WTC11 (cell line): ENCODE results near the gene TAF10. TPM values are rescaled to one million over a fixed set of nuclear protein-coding genes. Genes with fewer than 3 reads are reported as not detected.

Experiments used
- ATAC-seq: fragments of 200-7000 bp; cut with Tn5 transposase; 2 replicates; pipeline ENCODE4 v1.10.0; 2021; ENCODE audit warnings: mild to moderate bottlenecking, moderate library complexity
- CTCF ChIA-PET: fragments of 300-600 bp; sonication (Branson Sonifier 250); formaldehyde crosslinking; loops from one replicate; lab custom pipeline; 2021; ENCODE audit warnings: antibody characterized with exemption; lab: Charles Lee
- POLR2A ChIA-PET: fragments of 350-600 bp; sonication (Branson Sonifier 250); formaldehyde crosslinking; loops from one replicate; lab custom pipeline; 2021; ENCODE audit warnings: antibody characterized with exemption; lab: Charles Lee
- DNase-seq: peaks from one replicate; pipeline ENCODE4 v3.0.0; 2021; ENCODE audit warnings: low spot score
- H3K27ac Mint-ChIP-seq: 2 replicates; pipeline ENCODE4 v1.8.0; 2021; ENCODE audit warnings: mixed read lengths
- H3K27me3 Mint-ChIP-seq: 2 replicates; pipeline ENCODE4 v1.8.0; 2021; ENCODE audit warnings: low read depth, mild to moderate bottlenecking, moderate library complexity, mixed read lengths
- H3K36me3 Mint-ChIP-seq: 2 replicates; pipeline ENCODE4 v1.8.0; 2021; ENCODE audit warnings: mixed read lengths
- H3K4me1 Mint-ChIP-seq: 2 replicates; pipeline ENCODE4 v1.8.0; 2022; ENCODE audit warnings: mixed read lengths
- H3K4me3 Mint-ChIP-seq: 2 replicates; pipeline ENCODE4 v1.8.0; 2021; ENCODE audit warnings: mild to moderate bottlenecking, moderate library complexity, mixed read lengths
- H3K9me3 Mint-ChIP-seq: 2 replicates; pipeline ENCODE4 v1.8.0; 2021; ENCODE audit warnings: mixed read lengths
- AFF4 ChIP-seq: sonication (generic); formaldehyde crosslinking; IDR thresholded peaks from 2 replicates; pipeline ENCODE4 v1.8.1; 2023; ENCODE audit warnings: mild to moderate bottlenecking, missing genetic modification reagents, borderline replicate concordance
- CTCF ChIP-seq: fragments of 200-600 bp; IDR thresholded peaks from 2 replicates; pipeline ENCODE4 v1.8.0; 2022; ENCODE audit warnings: antibody characterized with exemption
- ELF4 ChIP-seq: sonication (generic); formaldehyde crosslinking; IDR thresholded peaks from 2 replicates; pipeline ENCODE4 v1.8.1; 2022; ENCODE audit warnings: low read depth, mild to moderate bottlenecking, moderate library complexity, missing genetic modification reagents
- EMX1 ChIP-seq: fragments of 250-450 bp; sonication (Bioruptor Pico); IDR thresholded peaks from 2 replicates; pipeline ENCODE4 v1.8.0; 2021; ENCODE audit warnings: mild to moderate bottlenecking
- FOXP4 ChIP-seq: sonication (generic); formaldehyde crosslinking; IDR thresholded peaks from 2 replicates; pipeline ENCODE4 v1.8.0; 2022; ENCODE audit warnings: mild to moderate bottlenecking, missing genetic modification reagents
- IRF2 ChIP-seq: sonication (generic); formaldehyde crosslinking; IDR thresholded peaks from 2 replicates; pipeline ENCODE4 v1.8.0; 2022; ENCODE audit warnings: low read depth, missing genetic modification reagents, borderline replicate concordance
- MAX ChIP-seq: sonication (generic); formaldehyde crosslinking; IDR thresholded peaks from 2 replicates; pipeline ENCODE4 v1.8.0; 2022; ENCODE audit warnings: mild to moderate bottlenecking, missing genetic modification reagents
- MLX ChIP-seq: sonication (generic); formaldehyde crosslinking; IDR thresholded peaks from 2 replicates; pipeline ENCODE4 v1.8.1; 2023; ENCODE audit warnings: mild to moderate bottlenecking, missing genetic modification reagents, moderate library complexity
- NR3C1 ChIP-seq: sonication (generic); formaldehyde crosslinking; conservative IDR thresholded peaks from 2 replicates; pipeline ENCODE4 v1.8.1; 2023; ENCODE audit warnings: low read depth, mild to moderate bottlenecking, missing genetic modification reagents
- PREB ChIP-seq: sonication (generic); formaldehyde crosslinking; IDR thresholded peaks from 2 replicates; pipeline ENCODE4 v1.8.1; 2022; ENCODE audit warnings: mild to moderate bottlenecking, missing genetic modification reagents, moderate library complexity, borderline replicate concordance
- STAT6 ChIP-seq: sonication (generic); formaldehyde crosslinking; conservative IDR thresholded peaks from 2 replicates; pipeline ENCODE4 v1.8.1; 2023; ENCODE audit warnings: mild to moderate bottlenecking, low read depth, missing genetic modification reagents, moderate library complexity
- TEAD1 ChIP-seq: sonication (generic); formaldehyde crosslinking; IDR thresholded peaks from 2 replicates; pipeline ENCODE4 v1.8.0; 2022; ENCODE audit warnings: mild to moderate bottlenecking, missing genetic modification reagents
- TEAD4 ChIP-seq: sonication (generic); formaldehyde crosslinking; IDR thresholded peaks from 2 replicates; pipeline ENCODE4 v1.8.0; 2022; ENCODE audit warnings: mild to moderate bottlenecking, missing genetic modification reagents
- ZNF219 ChIP-seq: sonication (generic); formaldehyde crosslinking; IDR thresholded peaks from 2 replicates; pipeline ENCODE4 v1.8.0; 2023; ENCODE audit warnings: missing genetic modification reagents, mild to moderate bottlenecking, borderline replicate concordance
- ZNF263 ChIP-seq: sonication (generic); formaldehyde crosslinking; IDR thresholded peaks from 2 replicates; pipeline ENCODE4 v1.8.1; 2022; ENCODE audit warnings: low read depth, mild to moderate bottlenecking, moderate library complexity, missing genetic modification reagents
- total RNA-seq: library from RNA; stranded (reverse); gene quantifications from 3 replicates; pipeline ENCODE4 v1.2.3, GENCODE V29; 2021
- TF ChIP-seq, protein P1 (sequence below): sonication (generic); formaldehyde crosslinking; IDR thresholded peaks from 2 replicates; pipeline ENCODE4 v1.8.1; 2023; ENCODE audit warnings: mild to moderate bottlenecking, missing genetic modification reagents

TAF10 gene
- total RNA-seq, 1 experiment from 2014 or later = 165 TPM

DNA sequence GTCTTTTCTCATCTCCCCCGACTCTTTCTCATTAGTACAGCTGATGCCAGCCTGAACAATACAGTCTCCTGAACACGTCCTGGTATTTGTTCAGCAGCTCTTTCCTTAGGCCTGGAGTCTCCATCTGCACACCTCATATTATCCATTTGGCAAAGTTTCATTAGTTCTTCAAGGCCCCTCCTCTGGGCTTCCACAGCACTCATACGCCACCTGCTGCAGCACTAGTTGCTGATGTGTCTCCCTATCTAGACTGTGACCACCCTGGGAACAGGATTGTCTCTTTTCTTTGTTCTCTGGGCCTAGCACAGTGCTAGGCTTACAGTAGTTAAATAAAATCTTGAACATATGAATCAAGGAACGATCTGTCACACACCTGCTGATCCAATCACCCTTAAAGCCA is 26.4 kb upstream of the TAF10 start:
- CTCF ChIA-PET = interaction anchor here (1.0 to 1.1 kb wide), 2 partner anchors 30 to 70 kb away, joined by 3 read pairs; no protein-coding TSS in a partner anchor
- DNase-seq = no peak

GRCh38 chr11:6637871-6638270 is 25.9 kb upstream of the TAF10 start:
- ATAC-seq = no peak
- no peaks in the 10 kb centered on the region for H3K9me3 Mint-ChIP-seq
- no peak overlapping the region for H3K4me3 Mint-ChIP-seq
- no peak for DNase-seq
- no peaks in the 10 kb centered on the region for H3K36me3 Mint-ChIP-seq
- ChIA-PET CTCF (interaction anchor here (1.0 kb wide), 1 partner anchor 70 kb away, joined by 3 read pairs; no protein-coding TSS in a partner anchor), POLR2A (no interaction called here)
- H3K27ac Mint-ChIP-seq = no peak overlapping the region
- H3K4me1 Mint-ChIP-seq = no peaks in the 10 kb centered on the region
- TF ChIP-seq ZNF263 (CRISPR knock-in tag) (no peak), IRF2 (CRISPR knock-in tag) (no peak), TEAD4 (CRISPR knock-in tag) (no peak), ELF4 (no peak), AFF4 (CRISPR knock-in tag) (no peak), EMX1 (no peak), NR3C1 (CRISPR knock-in tag) (no peak), TEAD1 (CRISPR knock-in tag) (no peak), MLX (CRISPR knock-in tag) (no peak), CTCF (no peak)
- TF ChIP-seq, protein P1, sequence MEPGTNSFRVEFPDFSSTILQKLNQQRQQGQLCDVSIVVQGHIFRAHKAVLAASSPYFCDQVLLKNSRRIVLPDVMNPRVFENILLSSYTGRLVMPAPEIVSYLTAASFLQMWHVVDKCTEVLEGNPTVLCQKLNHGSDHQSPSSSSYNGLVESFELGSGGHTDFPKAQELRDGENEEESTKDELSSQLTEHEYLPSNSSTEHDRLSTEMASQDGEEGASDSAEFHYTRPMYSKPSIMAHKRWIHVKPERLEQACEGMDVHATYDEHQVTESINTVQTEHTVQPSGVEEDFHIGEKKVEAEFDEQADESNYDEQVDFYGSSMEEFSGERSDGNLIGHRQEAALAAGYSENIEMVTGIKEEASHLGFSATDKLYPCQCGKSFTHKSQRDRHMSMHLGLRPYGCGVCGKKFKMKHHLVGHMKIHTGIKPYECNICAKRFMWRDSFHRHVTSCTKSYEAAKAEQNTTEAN = no peak
- H3K27me3 Mint-ChIP-seq = no peaks in the 10 kb centered on the region

More for the DNA sequence above, 26.4 kb upstream of the TAF10 start:
- H3K27ac Mint-ChIP-seq = no peak overlapping the region
- H3K4me1 Mint-ChIP-seq = no peaks in the 10 kb centered on the region
- H3K4me3 Mint-ChIP-seq = no peak overlapping the region
- H3K27me3 Mint-ChIP-seq = no peaks in the 10 kb centered on the region
- H3K9me3 Mint-ChIP-seq = no peaks in the 10 kb centered on the region
- TF ChIP-seq FOXP4 = no peak
- no peaks in the 10 kb centered on the region for H3K36me3 Mint-ChIP-seq
- POLR2A ChIA-PET = no interaction called here
- no peak for ATAC-seq

- Mint-ChIP-seq H3K36me3 (no peaks in the 10 kb centered on the region), H3K27ac (no peak overlapping the region), H3K4me1 (no peaks in the 10 kb centered on the region), H3K9me3 (no peaks in the 10 kb centered on the region), H3K4me3 (no peak overlapping the region), H3K27me3 (peaks cover 10% of the 10 kb centered on the region)
- ChIA-PET POLR2A (no interaction called here), CTCF (no interaction called here)
- DNase-seq = no peak
- ATAC-seq = no peak
- TF ChIP-seq ZNF263 (CRISPR knock-in tag) (no peak), STAT6 (CRISPR knock-in tag) (no peak), ZNF219 (no peak), PREB (CRISPR knock-in tag) (no peak), MAX (CRISPR knock-in tag) (no peak)
Measured at GRCh38 chr11:6636480-6636879, 24.5 kb upstream of the TAF10 start.
